PC-3 (cell line): ENCODE results near the gene NUAK2. TPM values are rescaled to one million over a fixed set of nuclear protein-coding genes. Genes with fewer than 3 reads are reported as not detected.

Source experiments
- ATAC-seq: fragments of 200-7000 bp; cut with Tn5 transposase; 2 replicates; pipeline ENCODE4 v1.9.1; 2020; ENCODE audit warnings: mild to moderate bottlenecking, moderate library complexity
- BruUV-seq: library from RNA; stranded (reverse); fragments of 400-500 nt; replicated peaks from 2 replicates; lab custom pipeline; 2021; lab: Mats Ljungman, UMichigan
- CTCF ChIA-PET: fragments of 300-600 bp; sonication (Branson Sonifier 250); formaldehyde crosslinking; loops from one replicate; lab custom pipeline; 2022; ENCODE audit warnings: antibody characterized with exemption; lab: Charles Lee
- POLR2A ChIA-PET: fragments of 300-600 bp; sonication (Branson Sonifier 250); formaldehyde crosslinking; loops from one replicate; lab custom pipeline; 2022; ENCODE audit warnings: antibody characterized with exemption; ENCODE audit not compliant: unreplicated experiment; lab: Charles Lee
- DNase-seq: peaks from one replicate; pipeline ENCODE4 v3.0.0-alpha.2; 2015
- H2AFZ ChIP-seq: fragments of 300-600 bp; sonication (generic); 2 replicates; pipeline ENCODE4 v1.6.0; 2016; ENCODE audit warnings: antibody characterized with exemption, low read length
- H3F3A ChIP-seq: fragments of 300-600 bp; sonication (generic); one replicate; pipeline ENCODE4 v1.6.0; 2017; ENCODE audit warnings: antibody characterized with exemption, low read length, control low read depth, mild to moderate bottlenecking; ENCODE audit not compliant: unreplicated experiment
- H3K27ac ChIP-seq: fragments of 300-600 bp; sonication (generic); 2 replicates; pipeline ENCODE4 v1.5.1; 2016; ENCODE audit warnings: mild to moderate bottlenecking, low read length
- H3K27me3 ChIP-seq: fragments of 300-600 bp; sonication (generic); 2 replicates; pipeline ENCODE4 v1.6.1; 2016; ENCODE audit warnings: low read length, mixed read lengths
- H3K36me3 ChIP-seq: fragments of 300-600 bp; sonication (generic); 2 replicates; pipeline ENCODE4 v1.6.1; 2016; ENCODE audit warnings: low read depth, mixed run types, low read length, mixed read lengths
- H3K4me1 ChIP-seq: fragments of 300-600 bp; sonication (generic); 2 replicates; pipeline ENCODE4 v1.5.1; 2016; ENCODE audit warnings: low read length; ENCODE audit not compliant: insufficient read depth
- H3K4me2 ChIP-seq: fragments of 300-600 bp; sonication (generic); 2 replicates; pipeline ENCODE4 v1.6.0; 2016; ENCODE audit warnings: low read length
- H3K4me3 ChIP-seq: fragments of 300-600 bp; sonication (generic); 2 replicates; pipeline ENCODE4 v1.5.1; 2016; ENCODE audit warnings: mild to moderate bottlenecking, low read length, mixed read lengths
- H3K79me2 ChIP-seq: fragments of 300-600 bp; sonication (generic); 2 replicates; pipeline ENCODE4 v1.6.1; 2017; ENCODE audit warnings: low read length, mixed read lengths
- H3K9ac ChIP-seq: fragments of 300-600 bp; sonication (generic); 2 replicates; pipeline ENCODE4 v1.6.0; 2016; ENCODE audit warnings: mild to moderate bottlenecking, low read length
- H3K9me2 ChIP-seq: fragments of 300-600 bp; sonication (generic); replicated peaks from 2 replicates; pipeline ENCODE4 v1.6.1; 2016; ENCODE audit warnings: mixed run types, low read length, mixed read lengths
- H3K9me3 ChIP-seq: fragments of 300-600 bp; sonication (generic); 2 replicates; pipeline ENCODE4 v1.6.1; 2016; ENCODE audit warnings: low read length, mixed read lengths
- H4K20me1 ChIP-seq: fragments of 300-600 bp; sonication (generic); 2 replicates; pipeline ENCODE4 v1.6.1; 2016; ENCODE audit warnings: low read length, mixed read lengths
- EZH2 ChIP-seq: fragments of 300-600 bp; sonication (generic); IDR thresholded peaks from one replicate; pipeline ENCODE4 v1.6.1; 2017; ENCODE audit warnings: antibody characterized with exemption, mild to moderate bottlenecking, low read length; ENCODE audit not compliant: unreplicated experiment
- EZH2phosphoT487 ChIP-seq: fragments of 300-600 bp; sonication (generic); IDR thresholded peaks from 2 replicates; pipeline ENCODE4 v1.6.1; 2018; ENCODE audit warnings: mild to moderate bottlenecking, antibody characterized with exemption, low read length, borderline replicate concordance
- intact Hi-C: fragments of 100-400 bp; cut with micrococcal nuclease; formaldehyde crosslinking; loops from 2 replicates; pipeline ENCODE4 v1.9.0; 2023
- total RNA-seq: library from RNA; depleted of rRNA; stranded (reverse); fragments of >200 nt; gene quantifications from 2 replicates; pipeline ENCODE4 v1.2.3, GENCODE V29; 2014
- TF ChIP-seq, protein P1 (sequence below): fragments of 300-600 bp; sonication (generic); conservative IDR thresholded peaks from 2 replicates; pipeline ENCODE4 v1.5.1; 2017; ENCODE audit warnings: antibody characterized with exemption, low read depth, mild to moderate bottlenecking, low read length

Gene NUAK2
- total RNA-seq, 1 experiment from 2014 or later, result 3.8 TPM

DNA sequence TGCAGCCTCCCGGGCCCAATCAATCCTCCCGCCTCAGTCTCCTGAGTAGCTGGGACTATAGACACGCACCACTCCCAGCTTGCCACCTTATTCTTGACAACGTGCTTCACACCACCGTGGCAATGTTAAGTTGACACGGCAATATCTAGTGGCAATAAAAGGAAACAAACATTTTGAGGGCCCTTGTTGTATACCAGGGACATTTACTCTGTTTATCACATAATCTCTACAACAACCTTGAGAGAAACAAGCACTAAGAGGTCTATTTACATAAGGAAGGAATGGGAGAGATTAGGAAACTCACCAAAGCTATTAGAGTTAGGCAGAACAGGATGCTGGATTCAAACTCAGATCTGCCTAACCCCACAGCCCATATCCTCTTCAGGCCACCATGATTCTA lies 32.1 kb upstream of the NUAK2 start:
- intact Hi-C loops, result loop anchor here (1.0 to 2.0 kb wide), 4 partner anchors 21 to 171 kb away; partner anchors contain the start of gene LEMD1
- H3K4me2 ChIP-seq, result no peak overlapping the region
- H3F3A ChIP-seq, result no peaks in the 10 kb centered on the region
- H3K36me3 ChIP-seq, result no peaks in the 10 kb centered on the region
- no peaks in the 10 kb centered on the region for H3K79me2 ChIP-seq
- ATAC-seq (no peak), DNase-seq (no peak)
- ChIA-PET CTCF (interaction anchor here (0.6 to 1.8 kb wide), 13 partner anchors 13 to 207 kb away, joined by 3 to 45 read pairs (median 5); no protein-coding TSS in a partner anchor), POLR2A (no interaction called here)
- H3K9ac ChIP-seq, result no peak overlapping the region
- peaks cover 2% of the 10 kb centered on the region for H3K27me3 ChIP-seq
- H3K27ac ChIP-seq, result no peak overlapping the region
- H3K9me2 ChIP-seq, result no peaks in the 10 kb centered on the region
- no peak overlapping the region for H2AFZ ChIP-seq
- no peak overlapping the region for H3K4me3 ChIP-seq
- no TSS peak for BruUV-seq
- no peaks in the 10 kb centered on the region for H3K9me3 ChIP-seq
- peaks cover 18% of the 10 kb centered on the region for H3K4me1 ChIP-seq
- TF ChIP-seq, protein P1, sequence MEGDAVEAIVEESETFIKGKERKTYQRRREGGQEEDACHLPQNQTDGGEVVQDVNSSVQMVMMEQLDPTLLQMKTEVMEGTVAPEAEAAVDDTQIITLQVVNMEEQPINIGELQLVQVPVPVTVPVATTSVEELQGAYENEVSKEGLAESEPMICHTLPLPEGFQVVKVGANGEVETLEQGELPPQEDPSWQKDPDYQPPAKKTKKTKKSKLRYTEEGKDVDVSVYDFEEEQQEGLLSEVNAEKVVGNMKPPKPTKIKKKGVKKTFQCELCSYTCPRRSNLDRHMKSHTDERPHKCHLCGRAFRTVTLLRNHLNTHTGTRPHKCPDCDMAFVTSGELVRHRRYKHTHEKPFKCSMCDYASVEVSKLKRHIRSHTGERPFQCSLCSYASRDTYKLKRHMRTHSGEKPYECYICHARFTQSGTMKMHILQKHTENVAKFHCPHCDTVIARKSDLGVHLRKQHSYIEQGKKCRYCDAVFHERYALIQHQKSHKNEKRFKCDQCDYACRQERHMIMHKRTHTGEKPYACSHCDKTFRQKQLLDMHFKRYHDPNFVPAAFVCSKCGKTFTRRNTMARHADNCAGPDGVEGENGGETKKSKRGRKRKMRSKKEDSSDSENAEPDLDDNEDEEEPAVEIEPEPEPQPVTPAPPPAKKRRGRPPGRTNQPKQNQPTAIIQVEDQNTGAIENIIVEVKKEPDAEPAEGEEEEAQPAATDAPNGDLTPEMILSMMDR, result no peak
- TF ChIP-seq EZH2phosphoT487, result no peak
- no peak for TF ChIP-seq EZH2
- no peaks in the 10 kb centered on the region for H4K20me1 ChIP-seq

DNA sequence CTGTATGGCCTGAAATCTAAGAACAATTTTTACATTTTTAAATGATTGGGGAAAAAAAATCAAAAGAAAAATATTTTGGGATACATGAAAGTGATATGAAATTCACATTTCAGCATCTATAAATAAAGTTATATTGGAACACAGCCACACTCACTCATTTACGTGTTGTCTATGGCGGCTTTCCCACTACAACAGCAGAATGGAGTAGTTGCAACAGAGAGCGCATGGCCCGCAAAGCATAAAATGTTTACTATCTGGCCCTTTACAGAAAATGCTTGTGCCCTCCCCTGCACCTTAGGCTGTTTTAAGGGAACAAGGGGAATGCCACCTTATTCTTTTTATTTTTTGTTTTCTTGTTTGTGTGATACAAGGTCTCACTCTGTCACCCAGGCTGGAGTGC lies 31.6 kb upstream of the NUAK2 start:
- no peaks in the 10 kb centered on the region for H3K9me2 ChIP-seq
- ChIA-PET POLR2A (no interaction called here), CTCF (interaction anchor here (0.9 to 1.7 kb wide), 4 partner anchors 12 to 132 kb away, joined by 4 to 9 read pairs (median 5); no protein-coding TSS in a partner anchor)
- H3K9me3 ChIP-seq, result no peaks in the 10 kb centered on the region
- H3K36me3 ChIP-seq, result no peaks in the 10 kb centered on the region
- intact Hi-C loops, result no loop called here
- no peak overlapping the region for H3K4me3 ChIP-seq
- no peak overlapping the region for H3K27ac ChIP-seq
- no peaks in the 10 kb centered on the region for H3K79me2 ChIP-seq
- H3K27me3 ChIP-seq, result no peaks in the 10 kb centered on the region
- BruUV-seq, result no TSS peak
- no peaks in the 10 kb centered on the region for H3F3A ChIP-seq
- H4K20me1 ChIP-seq, result no peaks in the 10 kb centered on the region
- TF ChIP-seq, protein P1, result no peak
- TF ChIP-seq EZH2phosphoT487 (no peak), EZH2 (no peak)
- DNase-seq (no peak), ATAC-seq (no peak)
- no peak overlapping the region for H2AFZ ChIP-seq
- H3K4me1 ChIP-seq, result peaks cover 18% of the 10 kb centered on the region
- no peak overlapping the region for H3K9ac ChIP-seq
- H3K4me2 ChIP-seq, result no peak overlapping the region

GRCh38 chr1:205351984-205352713 lies 30.6 kb upstream of the NUAK2 start:
- H2AFZ ChIP-seq, result peak overlapping the region; percentile 21
- peak; percentile 58 for DNase-seq

More at GRCh38 chr1:205351984-205352713, 30.6 kb upstream of the NUAK2 start:
- Histone ChIP-seq H3K9ac (no peak overlapping the region), H3F3A (no peaks in the 10 kb centered on the region), H3K4me1 (peaks cover 18% of the 10 kb centered on the region), H3K79me2 (no peaks in the 10 kb centered on the region), H3K4me2 (no peak overlapping the region), H4K20me1 (no peaks in the 10 kb centered on the region), H3K27me3 (no peaks in the 10 kb centered on the region), H3K9me3 (no peaks in the 10 kb centered on the region), H3K36me3 (no peaks in the 10 kb centered on the region), H3K9me2 (no peaks in the 10 kb centered on the region), H3K27ac (no peak overlapping the region), H3K4me3 (no peak overlapping the region)
- ChIA-PET CTCF (interaction anchor here (1.0 to 1.3 kb wide), 2 partner anchors 17 to 133 kb away, joined by 4 to 5 read pairs; no protein-coding TSS in a partner anchor), POLR2A (no interaction called here)
- no TSS peak for BruUV-seq
- intact Hi-C loops, result no loop called here
- TF ChIP-seq, protein P1, result 0 out of 2 replicates have a peak, but pooled peaks have one; percentile 14
- no peak for TF ChIP-seq EZH2phosphoT487
- peak; percentile 70 for ATAC-seq
